Stimulated activated CD4-positive, alpha-beta T cell treated with anti-CD3 and anti-CD28 coated beads, Interleukin-4, amount 100 ng/mL, for 1 hour (primary cell): ENCODE results near the gene CADPS2.

Experiments used
- DNase-seq: peaks from one replicate; pipeline ENCODE4 v3.0.0-alpha.2; 2020

CADPS2 gene

GRCh38 chr7:122517576-122517975, 368.7 kb downstream of the CADPS2 start:
- DNase-seq, result no peak

- no peak for DNase-seq
Observed at GRCh38 chr7:122515404-122515803, 370.9 kb downstream of the CADPS2 start.

- DNase-seq, result no peak
Observed at GRCh38 chr7:122511268-122511667, 375.0 kb downstream of the CADPS2 start.

- DNase-seq, result no peak
Observed at GRCh38 chr7:122507591-122507990, 378.7 kb downstream of the CADPS2 start.

- no peak for DNase-seq
Observed at GRCh38 chr7:122492007-122492406, 394.3 kb downstream of the CADPS2 start.

GRCh38 chr7:122488241-122488640, 398.0 kb downstream of the CADPS2 start:
- DNase-seq, result no peak

GRCh38 chr7:122487131-122487530, 399.1 kb downstream of the CADPS2 start:
- DNase-seq, result no peak

- DNase-seq, result no peak
Observed at GRCh38 chr7:122485856-122486255, 400.4 kb downstream of the CADPS2 start.

GRCh38 chr7:122482212-122482611, 404.0 kb downstream of the CADPS2 start:
- DNase-seq, result no peak

- DNase-seq, result no peak
Observed at GRCh38 chr7:122470859-122471258, 415.4 kb downstream of the CADPS2 start.

- DNase-seq, result no peak
Observed at GRCh38 chr7:122468945-122469344, 417.3 kb downstream of the CADPS2 start.

- no peak for DNase-seq
Observed at GRCh38 chr7:122467661-122468449, 418.4 kb downstream of the CADPS2 start.

GRCh38 chr7:122465296-122465695, 421.0 kb downstream of the CADPS2 start:
- no peak for DNase-seq

- no peak for DNase-seq
Observed at GRCh38 chr7:122463631-122464030, 422.6 kb downstream of the CADPS2 start.

- DNase-seq, result no peak
Observed at GRCh38 chr7:122460936-122461335, 425.3 kb downstream of the CADPS2 start.

- no peak for DNase-seq
Observed at GRCh38 chr7:122457969-122458368, 428.3 kb downstream of the CADPS2 start.

- no peak for DNase-seq
Observed at GRCh38 chr7:122457325-122457724, 428.9 kb downstream of the CADPS2 start.

- no peak for DNase-seq
Observed at GRCh38 chr7:122454776-122455507, 431.3 kb downstream of the CADPS2 start.

- no peak for DNase-seq
Observed at GRCh38 chr7:122453432-122453831, 432.8 kb downstream of the CADPS2 start.

GRCh38 chr7:122448893-122449589, 437.2 kb downstream of the CADPS2 start:
- no peak for DNase-seq

GRCh38 chr7:122442929-122443328, 443.3 kb downstream of the CADPS2 start:
- no peak for DNase-seq

- DNase-seq, result no peak
Observed at GRCh38 chr7:122438492-122438891, 447.8 kb downstream of the CADPS2 start.

GRCh38 chr7:122438006-122438405, 448.3 kb downstream of the CADPS2 start:
- no peak for DNase-seq

- DNase-seq, result no peak
Observed at GRCh38 chr7:122433765-122434164, 452.5 kb downstream of the CADPS2 start.
